Daoy (cell line): ENCODE results near the gene HHATL. TPM values are rescaled to one million over a fixed set of nuclear protein-coding genes. Genes with fewer than 3 reads are reported as not detected.
"Not testable (repeated sequence)": the region's sequence is repeated elsewhere in the genome, so short reads cannot be mapped to it uniquely, and the experiment has no call there.

Source experiments
- DNase-seq: peaks from one replicate; pipeline ENCODE4 v3.0.0-alpha.2; 2015; ENCODE audit warnings: low read depth
- total RNA-seq: library from RNA; depleted of rRNA; stranded (reverse); fragments of >200 nt; shearing (Covaris generic); gene quantifications from 2 replicates; pipeline ENCODE4 v1.2.3, GENCODE V29; 2014

The HHATL gene
- total RNA-seq, 1 experiment from 2014 or later: not detected

- no peak for DNase-seq
These were observed 31.1 kb upstream of the HHATL start for GRCh38 chr3:42733501-42734262.

DNA sequence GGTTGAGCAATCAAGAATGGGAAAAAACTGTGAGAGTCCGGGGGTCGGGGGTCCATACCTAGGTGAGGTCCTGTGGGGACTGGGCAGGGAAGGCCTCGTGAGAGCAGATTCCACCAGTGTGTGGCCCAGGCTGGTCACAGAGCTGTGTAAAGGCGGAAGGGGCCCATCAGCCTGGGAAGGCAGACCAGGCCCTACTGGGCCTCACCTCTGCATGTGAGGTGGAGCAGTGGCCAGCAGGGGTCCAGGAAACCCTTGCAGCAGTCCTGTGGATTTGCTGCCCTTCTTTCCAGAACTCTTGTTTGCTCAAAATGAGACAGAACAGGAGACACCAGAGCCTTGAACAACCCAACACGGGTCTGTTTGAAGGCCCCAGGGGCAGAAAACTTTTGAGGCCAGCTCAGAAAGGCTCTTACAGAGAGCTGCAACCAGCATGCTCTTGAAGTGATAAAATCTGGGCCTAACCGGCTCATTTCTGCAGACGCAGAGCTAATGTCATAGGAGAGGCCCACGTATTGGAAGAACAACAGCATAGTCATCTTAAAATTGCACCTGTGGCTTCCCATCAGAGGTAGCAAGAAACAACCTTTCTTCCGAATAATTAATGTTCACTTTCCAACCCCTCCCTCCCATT is 30.3 kb upstream of the HHATL start:
- DNase-seq: no peak

DNA sequence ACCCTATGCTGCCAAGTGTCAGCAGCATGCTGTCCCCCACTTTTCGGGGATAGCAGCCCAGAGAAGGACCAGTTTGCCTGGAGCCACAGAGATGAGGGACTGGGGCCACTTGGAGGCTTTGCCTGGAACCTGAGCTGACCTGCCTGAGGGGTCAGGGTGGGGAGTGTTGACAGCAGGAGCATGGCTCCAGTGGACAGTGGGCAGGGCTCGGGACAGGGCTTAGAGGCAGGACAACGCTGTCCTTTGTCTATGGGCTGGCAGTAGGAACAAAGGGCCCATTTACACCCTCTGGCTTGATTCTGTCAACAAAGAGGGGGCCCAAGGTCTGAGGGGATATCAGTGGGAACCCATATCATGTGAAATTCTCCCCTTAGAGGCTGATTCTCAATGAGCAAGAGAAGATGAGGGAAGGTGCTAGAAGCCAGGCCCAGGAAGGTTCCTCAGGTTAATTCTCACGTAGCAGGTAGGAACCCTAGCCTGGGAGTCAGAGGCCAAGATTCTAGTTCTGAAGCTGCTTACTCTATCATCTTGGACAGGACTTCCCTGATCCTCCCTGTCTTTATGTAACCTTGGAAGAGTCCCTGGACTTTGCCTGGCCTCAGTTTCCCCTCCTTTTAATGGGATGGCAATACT is 29.7 kb upstream of the HHATL start:
- DNase-seq: no peak

DNA sequence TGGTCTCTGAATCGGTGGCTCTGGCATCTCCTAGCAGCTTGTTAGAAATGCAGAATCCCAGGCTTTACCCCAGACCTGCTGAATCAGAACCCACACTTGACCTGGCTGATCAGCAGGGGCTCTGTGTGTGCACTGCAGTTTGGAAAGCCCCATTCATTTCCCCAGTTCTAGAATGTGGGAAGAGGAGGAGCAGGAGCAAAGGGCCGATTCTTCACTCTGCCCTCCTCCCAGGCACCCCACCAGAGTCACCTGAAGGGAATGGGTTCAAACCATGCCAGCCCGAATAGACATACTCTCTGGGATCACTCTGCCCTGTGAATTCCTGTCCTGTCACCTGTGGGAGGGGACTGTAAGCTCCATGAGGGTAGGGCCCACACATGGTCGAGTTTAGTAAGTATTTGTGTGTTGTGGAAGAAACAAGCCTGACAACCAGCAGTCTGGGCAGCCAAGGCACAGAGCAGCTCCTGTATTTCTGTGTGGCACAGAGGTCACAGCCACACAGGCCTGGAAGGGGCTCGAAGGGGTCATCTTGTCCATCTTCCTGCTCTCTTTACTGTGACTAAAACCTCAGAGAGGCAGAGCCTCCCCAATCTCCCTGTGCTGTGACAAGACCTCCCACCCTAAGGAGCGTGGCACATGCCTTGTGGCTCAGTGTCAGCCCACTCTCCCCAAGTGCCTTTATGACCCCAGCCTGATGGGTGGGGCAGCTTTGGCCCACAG is 29.0 kb upstream of the HHATL start:
- DNase-seq: no peak

GRCh38 chr3:42730706-42731420 is 28.3 kb upstream of the HHATL start:
- DNase-seq: no peak

DNA sequence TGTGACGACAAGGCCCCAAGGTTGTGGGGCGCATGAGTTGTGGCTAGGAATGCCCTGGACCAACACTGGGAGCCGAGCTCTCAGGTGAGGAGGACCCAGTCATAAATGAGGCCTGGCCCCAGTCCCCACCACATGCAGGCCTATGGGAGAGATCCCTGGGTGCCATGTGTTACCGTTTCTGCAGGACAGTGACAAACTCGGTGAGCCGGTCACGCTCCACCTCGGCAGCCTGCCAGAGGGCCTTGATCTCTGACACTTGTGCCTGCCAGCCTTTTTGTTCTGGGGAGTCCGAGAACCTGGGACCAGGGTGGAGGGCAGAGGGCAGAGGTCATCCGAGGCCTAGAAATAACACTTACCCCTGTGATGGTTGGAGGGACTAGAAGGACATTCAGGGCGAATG is 27.7 kb upstream of the HHATL start:
- no peak for DNase-seq

GRCh38 chr3:42729404-42730145 is 27.0 kb upstream of the HHATL start:
- no peak for DNase-seq

GRCh38 chr3:42728668-42729364 is 26.2 kb upstream of the HHATL start:
- no peak for DNase-seq

DNA sequence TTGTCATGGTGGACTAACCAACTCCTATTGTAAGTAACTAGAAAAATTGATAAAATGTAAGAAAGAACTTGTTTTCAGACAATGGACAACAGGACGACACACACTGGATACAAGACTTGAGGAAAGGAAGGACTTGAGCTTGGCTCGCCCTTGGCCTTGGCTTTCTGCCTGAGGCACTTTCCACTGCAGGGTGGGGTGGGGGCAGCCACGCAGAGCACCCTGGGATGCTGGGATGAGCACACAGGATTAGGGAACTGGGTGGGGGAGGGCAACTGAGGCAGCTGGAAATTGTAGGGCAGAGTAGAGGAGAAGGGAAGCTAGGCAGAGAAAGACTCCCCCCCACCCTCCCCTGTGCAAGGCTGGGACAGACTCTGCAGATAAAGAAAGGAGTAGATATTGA is 25.5 kb upstream of the HHATL start:
- no peak for DNase-seq

GRCh38 chr3:42725454-42725853 is 22.9 kb upstream of the HHATL start:
- DNase-seq: no peak

DNA sequence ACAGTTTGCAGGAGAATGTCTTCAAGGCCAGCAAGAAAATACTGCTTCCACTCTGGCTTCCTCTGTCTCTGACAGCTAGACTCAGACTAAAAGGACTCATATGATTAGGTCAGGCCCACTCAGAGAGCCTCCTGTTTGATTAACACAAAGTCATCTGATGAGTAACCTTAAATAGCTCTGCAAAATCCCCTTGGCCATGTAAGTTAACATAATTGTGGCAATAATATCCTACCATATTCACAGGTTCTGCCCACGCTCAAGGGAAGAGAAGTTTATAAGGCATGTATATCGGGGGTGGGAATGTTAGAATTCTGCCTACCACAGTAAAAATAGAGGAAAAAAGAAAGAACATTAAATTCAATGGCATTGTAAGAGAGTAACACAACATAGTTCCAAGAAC is 20.6 kb upstream of the HHATL start:
- DNase-seq: peak; percentile 13

- not testable (repeated sequence) for DNase-seq
These were observed 19.8 kb upstream of the HHATL start for GRCh38 chr3:42722442-42722841.

- DNase-seq: no peak
These were observed 19.1 kb upstream of the HHATL start for GRCh38 chr3:42721690-42722089.

DNA sequence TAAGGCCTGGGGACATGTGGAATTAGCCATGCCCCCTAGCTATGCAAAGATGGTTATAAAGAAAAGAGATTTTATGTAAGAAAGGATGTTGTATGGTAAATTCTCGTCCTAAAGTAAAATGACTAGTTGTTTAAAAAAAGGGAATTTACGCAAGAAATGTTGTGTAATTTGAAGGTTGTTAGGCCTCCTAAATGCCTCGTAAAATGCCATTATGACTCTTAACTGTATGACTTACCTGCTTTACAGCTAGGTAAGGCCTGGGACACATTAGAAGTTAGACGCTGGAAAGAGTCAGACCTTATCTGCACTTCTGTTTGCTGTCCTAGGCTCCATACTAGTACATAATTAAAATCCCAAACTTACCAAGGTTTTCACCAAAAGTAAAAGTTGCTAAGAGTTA is 17.5 kb upstream of the HHATL start:
- no peak for DNase-seq

- no peak for DNase-seq
These were observed 16.4 kb upstream of the HHATL start for GRCh38 chr3:42719002-42719401.

GRCh38 chr3:42718338-42718737 is 15.7 kb upstream of the HHATL start:
- no peak for DNase-seq

- DNase-seq: no peak
These were observed 14.7 kb upstream of the HHATL start for GRCh38 chr3:42717306-42717705.

- DNase-seq: no peak
These were observed 11.7 kb upstream of the HHATL start for GRCh38 chr3:42714171-42714852.

DNA sequence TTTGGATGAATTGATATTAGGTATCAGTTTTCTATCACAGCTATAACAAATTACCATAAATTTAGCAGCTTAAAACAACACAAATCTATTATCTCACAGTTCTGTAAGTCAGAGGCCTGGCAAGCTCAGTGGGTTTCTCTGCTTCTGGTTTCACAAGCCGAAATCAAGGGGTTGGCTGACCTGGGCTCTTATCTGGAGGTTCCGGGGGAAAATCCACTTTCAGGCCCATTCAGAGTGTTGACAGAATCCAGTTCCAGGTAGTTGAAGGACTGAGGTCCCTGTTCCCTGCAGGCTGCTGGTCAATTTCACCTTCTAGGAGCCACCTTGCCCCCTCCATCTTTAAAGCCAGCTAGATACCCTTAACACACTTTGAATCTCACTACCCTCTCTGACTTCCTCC is 11.1 kb upstream of the HHATL start:
- DNase-seq: no peak
